ENCODE measurements around the gene FRMD1.

DNA sequence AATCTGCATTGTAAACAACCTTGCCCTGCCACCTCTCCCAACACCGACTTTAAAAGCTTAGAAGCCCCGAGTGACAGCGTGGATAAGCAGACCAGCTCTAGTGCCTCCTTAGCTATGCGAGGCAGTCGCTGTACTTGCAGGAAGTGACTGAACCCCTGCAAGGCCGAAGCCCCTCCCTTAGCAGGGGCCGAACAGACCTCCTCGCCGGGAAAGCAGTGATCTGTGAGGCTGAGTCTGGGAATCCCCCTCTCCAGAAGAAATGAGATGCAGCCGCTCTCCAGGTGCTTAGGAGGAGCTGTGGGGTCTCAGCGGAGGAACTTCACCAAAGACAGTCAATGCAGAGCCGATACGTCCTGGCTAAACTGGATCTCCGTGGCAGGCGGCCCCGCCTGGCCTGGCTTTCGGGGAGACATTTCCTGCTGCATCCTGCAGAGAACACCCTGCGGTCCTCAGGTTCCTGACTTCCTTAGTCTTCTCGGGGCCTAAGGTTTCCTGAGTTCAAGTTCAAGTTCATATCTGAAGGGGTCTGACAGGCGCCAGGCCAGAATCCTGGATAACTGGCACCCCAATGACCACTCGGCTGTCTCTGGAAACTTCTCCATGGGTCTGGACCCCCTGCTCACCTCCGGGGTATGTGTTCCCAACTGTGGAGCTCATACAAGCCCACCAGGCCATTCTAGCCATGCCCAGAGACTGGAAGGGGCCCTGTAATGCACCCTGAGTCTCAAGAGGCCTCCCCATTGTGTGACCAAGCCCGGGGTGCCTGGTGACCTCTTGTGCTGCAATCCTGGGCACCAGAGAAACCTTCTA is 20.4 kb upstream of the FRMD1 start:
- TF ChIP-seq POLR2AphosphoS5 (IDR thresholded peaks at IDR 0.05; ENCODE audit: low read depth, low read length) (no peak), POLR2A (IDR thresholded peaks at IDR 0.05; ENCODE audit: low read depth, low read length) (no peak), TAF1 (IDR thresholded peaks at IDR 0.05; ENCODE audit: borderline replicate concordance, low read depth, low read length) (no peak)
